GM19351 (cell line): ENCODE measurements around the gene RTRAF.

ENCODE experiments used
- ATAC-seq: cut with Tn5 transposase; IDR thresholded peaks from one replicate; pipeline ENCODE4 v1.9.1; 2021; ENCODE audit warnings: mild to moderate bottlenecking, moderate library complexity; ENCODE audit not compliant: unreplicated experiment

The RTRAF gene

DNA sequence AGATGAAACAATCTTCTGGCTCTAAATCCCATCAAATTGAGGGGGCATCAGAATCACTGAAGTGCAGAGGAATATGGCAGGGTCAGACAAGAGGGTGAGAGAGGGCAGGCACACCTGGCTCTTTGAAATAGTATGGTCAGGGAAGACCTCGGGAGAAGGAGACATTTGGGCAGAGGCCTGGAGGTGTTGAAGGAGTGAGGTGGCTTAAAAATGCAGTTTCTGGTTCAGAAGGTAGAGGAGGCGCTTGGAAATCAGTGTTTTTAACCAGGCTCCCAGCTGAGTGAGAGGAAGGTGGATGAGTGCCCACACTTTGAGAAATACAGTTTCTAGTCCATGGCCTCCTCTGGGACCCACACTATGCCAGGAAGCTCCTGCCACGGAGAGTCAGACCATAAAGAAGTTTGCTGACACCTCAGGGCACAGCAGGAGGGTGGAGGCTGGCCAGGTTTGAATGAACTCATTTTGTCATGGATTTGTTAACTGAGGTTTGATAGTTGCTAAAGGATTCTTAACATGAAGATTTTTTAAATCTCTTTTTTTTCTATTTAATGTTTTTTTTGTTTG lies 59.4 kb downstream of the RTRAF start:
- no peak for ATAC-seq

DNA sequence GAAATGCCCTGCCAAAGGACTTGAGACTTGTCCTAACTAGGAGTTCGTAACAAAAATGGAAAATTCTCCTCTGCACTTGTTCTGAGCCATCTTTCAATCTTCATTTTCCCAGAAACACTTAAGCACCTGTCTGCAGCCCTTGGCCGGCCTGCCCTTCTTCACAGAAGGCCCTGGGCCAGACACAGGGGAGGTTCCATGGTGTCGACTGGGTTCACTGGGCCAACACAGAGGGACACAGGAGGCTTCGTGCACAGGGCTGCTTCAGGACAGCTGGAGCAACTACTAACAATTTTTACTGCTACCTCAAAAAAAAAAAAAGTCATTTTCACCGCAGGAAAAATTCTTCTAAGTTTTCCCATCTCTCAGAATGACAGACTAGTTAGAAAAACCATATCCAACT lies 59.9 kb downstream of the RTRAF start:
- no peak for ATAC-seq

DNA sequence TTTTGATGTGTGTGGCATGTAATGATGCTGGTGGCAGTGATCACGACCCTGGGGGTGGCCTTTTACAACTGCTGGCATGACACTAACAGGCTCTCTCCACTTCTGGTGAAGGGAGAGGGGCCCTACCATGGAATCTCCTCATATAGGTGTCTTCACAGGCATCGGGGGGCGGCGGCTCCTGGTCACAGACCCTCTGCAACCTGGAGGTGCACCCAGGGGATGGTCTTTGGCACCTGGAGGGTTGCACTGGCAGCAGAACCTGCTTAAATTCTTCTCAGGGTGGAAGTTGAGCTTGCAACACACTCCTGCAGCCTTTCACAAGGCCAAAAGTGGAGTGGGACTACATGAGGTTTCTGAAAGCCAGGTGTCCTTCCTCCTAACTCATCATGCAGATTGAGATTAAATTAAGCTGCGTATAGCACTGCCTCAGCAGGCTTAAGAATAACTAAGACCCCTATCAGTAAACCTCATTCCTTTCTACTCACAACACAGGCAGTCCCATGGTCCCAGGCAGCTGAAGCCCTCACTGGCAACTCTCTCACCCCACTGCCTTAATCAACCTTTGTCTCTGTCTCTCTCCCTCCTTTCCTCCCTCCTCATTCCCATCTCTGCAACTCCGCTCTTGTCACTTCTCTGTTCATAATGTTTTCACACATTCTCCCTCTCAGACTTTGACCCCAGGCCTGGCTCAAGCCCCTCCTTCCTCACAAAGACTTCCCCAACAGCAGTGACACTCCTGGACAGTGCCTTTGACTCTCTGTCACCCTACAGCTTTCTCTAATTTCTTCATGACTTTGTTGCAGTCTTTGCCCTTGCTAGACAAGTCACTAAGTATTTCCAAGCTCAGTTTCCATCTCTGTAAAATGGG lies 60.6 kb downstream of the RTRAF start:
- no peak for ATAC-seq

DNA sequence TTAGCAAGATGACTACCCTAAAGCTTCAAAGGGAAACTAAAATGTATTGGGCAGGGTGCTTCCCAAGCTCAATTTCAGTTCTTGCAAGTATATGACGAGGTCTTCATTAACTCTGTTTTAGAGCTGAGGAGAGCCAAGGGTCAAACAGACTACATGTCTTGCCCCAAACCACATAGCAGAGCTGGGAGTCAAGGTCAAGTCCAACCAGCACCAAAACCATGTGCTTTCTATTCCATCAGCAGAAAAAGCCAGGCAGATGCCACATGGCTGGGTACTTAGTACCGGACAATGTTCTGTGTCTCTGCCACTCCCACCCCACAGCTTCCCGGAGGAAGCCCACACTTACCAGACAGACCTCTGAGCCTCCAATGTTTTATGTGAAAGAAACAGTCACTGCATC lies 61.9 kb downstream of the RTRAF start:
- ATAC-seq: no peak

DNA sequence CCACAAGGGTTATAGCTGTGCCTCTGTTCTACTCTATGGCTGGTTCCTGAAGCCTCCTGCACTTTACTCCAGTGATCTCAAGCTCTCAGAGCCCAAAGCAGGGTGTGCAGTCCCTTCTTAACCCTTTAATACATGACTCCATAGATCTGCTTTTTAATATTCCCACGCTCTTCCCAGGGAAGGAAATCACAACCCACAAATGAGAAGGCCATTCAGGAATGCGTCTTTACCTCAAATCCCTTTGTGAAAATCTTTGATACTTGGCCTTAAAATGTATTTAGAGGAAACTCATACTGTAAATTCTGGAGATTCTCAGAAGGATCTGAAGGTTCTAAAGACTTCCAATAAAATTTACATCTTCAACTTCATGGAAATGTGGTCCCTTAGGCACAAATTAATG lies 62.5 kb downstream of the RTRAF start:
- ATAC-seq: no peak

DNA sequence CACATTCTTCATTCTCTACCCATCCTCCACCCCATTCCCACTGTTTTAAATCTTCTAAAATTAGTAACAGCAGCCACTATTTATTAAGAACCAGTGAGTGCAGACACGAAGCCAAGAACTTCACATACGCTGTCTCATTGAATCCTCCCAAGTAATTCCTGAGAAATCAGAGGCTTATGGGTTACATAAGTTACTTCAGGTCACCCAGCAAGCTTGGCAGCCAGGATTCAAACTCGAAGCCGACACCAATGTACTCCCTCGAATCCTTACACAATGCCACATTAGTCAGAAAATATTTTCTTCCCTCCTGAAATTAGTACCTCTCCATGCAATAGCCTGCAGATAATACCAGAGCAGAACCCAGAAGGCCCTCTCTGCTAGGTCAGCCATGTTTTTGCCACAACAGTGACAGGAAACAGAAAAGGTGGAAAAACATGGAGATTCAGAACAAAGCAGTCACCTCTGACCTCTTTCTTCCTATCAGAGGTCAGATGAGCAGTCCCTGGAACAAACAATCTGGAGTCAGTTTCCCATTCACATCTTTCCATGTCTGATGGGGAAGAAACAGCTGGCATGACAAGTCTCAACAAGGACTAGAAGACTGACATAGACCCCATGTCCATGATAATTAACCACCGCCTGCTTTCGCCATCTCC lies 63.1 kb downstream of the RTRAF start:
- ATAC-seq: no peak

- ATAC-seq: no peak
Measured at GRCh38 chr14:52053044-52053443, 63.7 kb downstream of the RTRAF start.

GRCh38 chr14:52054678-52055077 lies 65.3 kb downstream of the RTRAF start:
- ATAC-seq: no peak

DNA sequence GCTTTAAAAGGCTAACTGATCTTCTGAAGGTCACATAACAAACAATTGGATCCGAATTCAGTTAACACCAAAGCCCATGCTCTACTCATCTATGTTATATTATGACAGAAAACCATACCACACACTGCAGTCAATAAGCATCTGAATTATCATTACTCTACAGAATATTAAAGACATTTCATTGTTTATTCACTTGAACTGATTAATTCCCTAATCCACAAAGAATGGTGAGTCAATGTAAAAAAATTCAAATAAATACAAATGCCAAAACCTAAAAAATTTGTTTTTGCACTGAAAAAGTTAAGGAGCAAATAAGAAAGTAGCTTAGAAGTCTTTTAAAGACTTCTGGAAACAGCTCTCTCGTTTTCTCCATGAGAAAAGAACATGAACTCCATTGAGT lies 65.8 kb downstream of the RTRAF start:
- ATAC-seq: no peak

GRCh38 chr14:52058341-52058740 lies 69.0 kb downstream of the RTRAF start:
- no peak for ATAC-seq

GRCh38 chr14:52059649-52060048 lies 70.3 kb downstream of the RTRAF start:
- ATAC-seq: no peak

DNA sequence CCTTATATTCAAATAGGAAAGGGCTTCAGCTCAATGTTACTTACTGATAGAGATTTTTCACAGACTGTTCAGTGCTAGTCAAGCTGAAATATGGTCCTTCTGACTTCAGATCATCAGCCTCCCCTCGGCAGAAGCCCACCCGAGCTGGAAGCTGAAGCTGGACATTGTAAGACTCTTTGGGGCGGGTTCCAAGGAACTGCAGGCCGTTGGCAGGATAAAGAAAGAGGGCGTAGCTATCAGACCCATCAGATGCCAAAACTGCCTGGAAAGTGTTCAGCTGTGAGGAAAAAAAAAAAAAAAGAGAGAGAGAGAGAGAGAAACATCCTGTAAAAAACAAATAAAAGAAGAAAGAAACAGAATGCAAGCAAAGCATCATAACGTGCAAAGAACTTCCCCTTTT lies 70.7 kb downstream of the RTRAF start:
- ATAC-seq: no peak
